HEK293 (cell line): ENCODE measurements around the gene ZNF227.

Experiments
- GLI4 ChIP-seq: fragments of 450-650 bp; formaldehyde crosslinking; IDR thresholded peaks from 2 replicates; pipeline ENCODE4 v1.5.1; 2016; ENCODE audit warnings: missing biosample characterization, missing genetic modification characterization
- HOXC10 ChIP-seq: sonication (generic); formaldehyde crosslinking; IDR thresholded peaks from 2 replicates; pipeline ENCODE4 v1.8.1; 2023; ENCODE audit warnings: mild to moderate bottlenecking, missing genetic modification reagents
- KLF1 ChIP-seq: fragments of 450-650 bp; formaldehyde crosslinking; IDR thresholded peaks from 2 replicates; pipeline ENCODE4 v1.5.1; 2016; ENCODE audit warnings: missing biosample characterization, missing genetic modification characterization
- SALL2 ChIP-seq: fragments of 450-650 bp; formaldehyde crosslinking; IDR thresholded peaks from 2 replicates; pipeline ENCODE4 v1.5.0; 2017; ENCODE audit warnings: missing biosample characterization, mild to moderate bottlenecking, missing genetic modification characterization, borderline replicate concordance
- SP3 ChIP-seq: fragments of 450-650 bp; formaldehyde crosslinking; IDR thresholded peaks from 2 replicates; pipeline ENCODE4 v1.5.1; 2016; ENCODE audit warnings: missing biosample characterization, missing genetic modification characterization
- ZBTB17 ChIP-seq: fragments of 450-650 bp; formaldehyde crosslinking; IDR thresholded peaks from 2 replicates; pipeline ENCODE4 v1.5.1; 2016; ENCODE audit warnings: missing biosample characterization, missing genetic modification characterization
- ZIC2 ChIP-seq: fragments of 450-650 bp; formaldehyde crosslinking; IDR thresholded peaks from 2 replicates; pipeline ENCODE4 v1.5.1; 2016; ENCODE audit warnings: missing biosample characterization, missing genetic modification characterization
- ZNF157 ChIP-seq: fragments of 450-650 bp; formaldehyde crosslinking; IDR thresholded peaks from 2 replicates; pipeline ENCODE4 v1.5.1; 2016; ENCODE audit warnings: missing biosample characterization, missing genetic modification characterization
- ZNF274 ChIP-seq, 2 experiments: fragments of 200-500 bp in 1 of 2; fragments of 450-650 bp in 1 of 2; sonication (Bioruptor generic) in 1 of 2; formaldehyde crosslinking in 1 of 2; IDR thresholded peaks; 2 replicates each; pipeline versions ENCODE4 v1.5.1 to v1.6.1; 2014 to 2016; ENCODE audit warnings: borderline replicate concordance in 1 of 2, inconsistent platforms in 1 of 2, low read length in 1 of 2, missing biosample characterization in 1 of 2, missing genetic modification characterization in 1 of 2
- ZNF302 ChIP-seq: fragments of 450-650 bp; formaldehyde crosslinking; IDR thresholded peaks from 2 replicates; pipeline ENCODE4 v1.5.1; 2016; ENCODE audit warnings: missing biosample characterization, missing genetic modification characterization, low read depth
- ZNF37A ChIP-seq: fragments of 450-650 bp; IDR thresholded peaks from 2 replicates; pipeline ENCODE4 v1.5.1; 2018; ENCODE audit warnings: missing biosample characterization, missing genetic modification characterization
- ZNF433 ChIP-seq: fragments of 450-650 bp; formaldehyde crosslinking; IDR thresholded peaks from 2 replicates; pipeline ENCODE4 v1.5.1; 2016; ENCODE audit warnings: missing biosample characterization, missing genetic modification characterization, low read depth
- ZNF549 ChIP-seq: fragments of 450-650 bp; IDR thresholded peaks from 2 replicates; pipeline ENCODE4 v1.5.1; 2018; ENCODE audit warnings: missing biosample characterization, missing genetic modification characterization, mild to moderate bottlenecking, inconsistent platforms, moderate library complexity
- ZNF623 ChIP-seq: fragments of 450-650 bp; formaldehyde crosslinking; IDR thresholded peaks from 2 replicates; pipeline ENCODE4 v1.5.1; 2016; ENCODE audit warnings: missing biosample characterization, missing genetic modification characterization
- ZNF677 ChIP-seq: fragments of 450-650 bp; IDR thresholded peaks from 2 replicates; pipeline ENCODE4 v1.5.0; 2018; ENCODE audit warnings: missing biosample characterization, mild to moderate bottlenecking, missing genetic modification characterization, moderate library complexity
- ZNF707 ChIP-seq: fragments of 450-650 bp; formaldehyde crosslinking; IDR thresholded peaks from 2 replicates; pipeline ENCODE4 v1.5.1; 2016; ENCODE audit warnings: missing biosample characterization, missing genetic modification characterization
- ZNF792 ChIP-seq: fragments of 450-650 bp; formaldehyde crosslinking; IDR thresholded peaks from 2 replicates; pipeline ENCODE4 v1.5.1; 2016; ENCODE audit warnings: missing biosample characterization, missing genetic modification characterization
- TF ChIP-seq, protein P1 (sequence below): fragments of 450-650 bp; formaldehyde crosslinking; IDR thresholded peaks from 2 replicates; pipeline ENCODE4 v1.5.1; 2017; ENCODE audit warnings: missing biosample characterization, missing genetic modification characterization
- TF ChIP-seq, protein P2 (sequence below): fragments of 450-650 bp; formaldehyde crosslinking; IDR thresholded peaks from 2 replicates; pipeline ENCODE4 v1.5.1; 2016; ENCODE audit warnings: missing biosample characterization, missing genetic modification characterization
- TF ChIP-seq, protein P3 (sequence below): fragments of 450-650 bp; formaldehyde crosslinking; IDR thresholded peaks from 2 replicates; pipeline ENCODE4 v1.5.1; 2016; ENCODE audit warnings: missing biosample characterization, missing genetic modification characterization, borderline replicate concordance
- TF ChIP-seq, protein P4 (sequence below): fragments of 450-650 bp; formaldehyde crosslinking; IDR thresholded peaks from 2 replicates; pipeline ENCODE4 v1.5.1; 2017; ENCODE audit warnings: missing biosample characterization, missing genetic modification characterization

ZNF227 gene

DNA sequence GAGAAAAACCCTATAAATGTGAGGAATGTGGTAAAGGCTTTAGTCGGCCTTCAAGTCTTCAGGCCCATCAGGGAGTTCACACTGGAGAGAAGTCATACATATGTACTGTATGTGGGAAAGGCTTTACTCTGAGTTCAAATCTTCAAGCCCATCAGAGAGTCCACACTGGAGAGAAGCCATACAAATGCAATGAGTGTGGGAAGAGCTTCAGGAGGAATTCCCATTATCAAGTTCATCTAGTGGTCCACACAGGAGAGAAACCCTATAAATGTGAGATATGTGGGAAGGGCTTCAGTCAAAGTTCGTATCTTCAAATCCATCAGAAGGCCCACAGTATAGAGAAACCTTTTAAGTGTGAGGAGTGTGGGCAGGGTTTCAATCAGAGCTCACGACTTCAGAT is 35.7 kb upstream of the ZNF227 start (continued):
- TF ChIP-seq ZNF37A: no peak
- no peak for TF ChIP-seq ZNF302 (tag by site-specific recombination)
- TF ChIP-seq, protein P1, sequence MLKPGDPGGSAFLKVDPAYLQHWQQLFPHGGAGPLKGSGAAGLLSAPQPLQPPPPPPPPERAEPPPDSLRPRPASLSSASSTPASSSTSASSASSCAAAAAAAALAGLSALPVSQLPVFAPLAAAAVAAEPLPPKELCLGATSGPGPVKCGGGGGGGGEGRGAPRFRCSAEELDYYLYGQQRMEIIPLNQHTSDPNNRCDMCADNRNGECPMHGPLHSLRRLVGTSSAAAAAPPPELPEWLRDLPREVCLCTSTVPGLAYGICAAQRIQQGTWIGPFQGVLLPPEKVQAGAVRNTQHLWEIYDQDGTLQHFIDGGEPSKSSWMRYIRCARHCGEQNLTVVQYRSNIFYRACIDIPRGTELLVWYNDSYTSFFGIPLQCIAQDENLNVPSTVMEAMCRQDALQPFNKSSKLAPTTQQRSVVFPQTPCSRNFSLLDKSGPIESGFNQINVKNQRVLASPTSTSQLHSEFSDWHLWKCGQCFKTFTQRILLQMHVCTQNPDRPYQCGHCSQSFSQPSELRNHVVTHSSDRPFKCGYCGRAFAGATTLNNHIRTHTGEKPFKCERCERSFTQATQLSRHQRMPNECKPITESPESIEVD (tag by site-specific recombination): no peak
- TF ChIP-seq SALL2 (tag by site-specific recombination): no peak
- no peak for TF ChIP-seq ZBTB17 (tag by site-specific recombination)
- TF ChIP-seq ZNF157 (tag by site-specific recombination): no peak
- TF ChIP-seq ZNF707 (tag by site-specific recombination): no peak
- TF ChIP-seq GLI4 (tag by site-specific recombination): no peak
- TF ChIP-seq HOXC10 (CRISPR knock-in tag): no peak
- TF ChIP-seq ZIC2 (tag by site-specific recombination): no peak
- no peak for TF ChIP-seq ZNF274 (IDR thresholded peaks at IDR 0.05; ENCODE audit: low read length)
- TF ChIP-seq ZNF274 (tag by site-specific recombination; IDR thresholded peaks at IDR 0.05; ENCODE audit: borderline replicate concordance): peak; percentile 75; the same call in 1 of the 2 replicates
- TF ChIP-seq ZNF433 (tag by site-specific recombination): no peak; the same call in 1 of the 2 replicates
- TF ChIP-seq, protein P2, sequence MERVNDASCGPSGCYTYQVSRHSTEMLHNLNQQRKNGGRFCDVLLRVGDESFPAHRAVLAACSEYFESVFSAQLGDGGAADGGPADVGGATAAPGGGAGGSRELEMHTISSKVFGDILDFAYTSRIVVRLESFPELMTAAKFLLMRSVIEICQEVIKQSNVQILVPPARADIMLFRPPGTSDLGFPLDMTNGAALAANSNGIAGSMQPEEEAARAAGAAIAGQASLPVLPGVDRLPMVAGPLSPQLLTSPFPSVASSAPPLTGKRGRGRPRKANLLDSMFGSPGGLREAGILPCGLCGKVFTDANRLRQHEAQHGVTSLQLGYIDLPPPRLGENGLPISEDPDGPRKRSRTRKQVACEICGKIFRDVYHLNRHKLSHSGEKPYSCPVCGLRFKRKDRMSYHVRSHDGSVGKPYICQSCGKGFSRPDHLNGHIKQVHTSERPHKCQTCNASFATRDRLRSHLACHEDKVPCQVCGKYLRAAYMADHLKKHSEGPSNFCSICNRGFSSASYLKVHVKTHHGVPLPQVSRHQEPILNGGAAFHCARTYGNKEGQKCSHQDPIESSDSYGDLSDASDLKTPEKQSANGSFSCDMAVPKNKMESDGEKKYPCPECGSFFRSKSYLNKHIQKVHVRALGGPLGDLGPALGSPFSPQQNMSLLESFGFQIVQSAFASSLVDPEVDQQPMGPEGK (tag by site-specific recombination): no peak
- 0 out of 2 replicates have a peak, but pooled peaks have one; percentile 6 for TF ChIP-seq ZNF677 (tag by site-specific recombination)
- no peak for TF ChIP-seq ZNF792 (tag by site-specific recombination)
- 0 out of 2 replicates have a peak, but pooled peaks have one; percentile 2 for TF ChIP-seq ZNF549 (tag by site-specific recombination)
- TF ChIP-seq, protein P3, sequence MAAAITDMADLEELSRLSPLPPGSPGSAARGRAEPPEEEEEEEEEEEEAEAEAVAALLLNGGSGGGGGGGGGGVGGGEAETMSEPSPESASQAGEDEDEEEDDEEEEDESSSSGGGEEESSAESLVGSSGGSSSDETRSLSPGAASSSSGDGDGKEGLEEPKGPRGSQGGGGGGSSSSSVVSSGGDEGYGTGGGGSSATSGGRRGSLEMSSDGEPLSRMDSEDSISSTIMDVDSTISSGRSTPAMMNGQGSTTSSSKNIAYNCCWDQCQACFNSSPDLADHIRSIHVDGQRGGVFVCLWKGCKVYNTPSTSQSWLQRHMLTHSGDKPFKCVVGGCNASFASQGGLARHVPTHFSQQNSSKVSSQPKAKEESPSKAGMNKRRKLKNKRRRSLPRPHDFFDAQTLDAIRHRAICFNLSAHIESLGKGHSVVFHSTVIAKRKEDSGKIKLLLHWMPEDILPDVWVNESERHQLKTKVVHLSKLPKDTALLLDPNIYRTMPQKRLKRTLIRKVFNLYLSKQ (tag by site-specific recombination): no peak
- TF ChIP-seq, protein P4, sequence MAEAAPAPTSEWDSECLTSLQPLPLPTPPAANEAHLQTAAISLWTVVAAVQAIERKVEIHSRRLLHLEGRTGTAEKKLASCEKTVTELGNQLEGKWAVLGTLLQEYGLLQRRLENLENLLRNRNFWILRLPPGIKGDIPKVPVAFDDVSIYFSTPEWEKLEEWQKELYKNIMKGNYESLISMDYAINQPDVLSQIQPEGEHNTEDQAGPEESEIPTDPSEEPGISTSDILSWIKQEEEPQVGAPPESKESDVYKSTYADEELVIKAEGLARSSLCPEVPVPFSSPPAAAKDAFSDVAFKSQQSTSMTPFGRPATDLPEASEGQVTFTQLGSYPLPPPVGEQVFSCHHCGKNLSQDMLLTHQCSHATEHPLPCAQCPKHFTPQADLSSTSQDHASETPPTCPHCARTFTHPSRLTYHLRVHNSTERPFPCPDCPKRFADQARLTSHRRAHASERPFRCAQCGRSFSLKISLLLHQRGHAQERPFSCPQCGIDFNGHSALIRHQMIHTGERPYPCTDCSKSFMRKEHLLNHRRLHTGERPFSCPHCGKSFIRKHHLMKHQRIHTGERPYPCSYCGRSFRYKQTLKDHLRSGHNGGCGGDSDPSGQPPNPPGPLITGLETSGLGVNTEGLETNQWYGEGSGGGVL (tag by site-specific recombination): no peak
- TF ChIP-seq SP3 (tag by site-specific recombination): no peak
- no peak for TF ChIP-seq KLF1 (tag by site-specific recombination)
- TF ChIP-seq ZNF623 (tag by site-specific recombination): no peak
